HepG2 (cell line): ENCODE results near the gene MCM6. TPM values are rescaled to one million over a fixed set of nuclear protein-coding genes. Genes with fewer than 3 reads are reported as not detected.
A peak's percentile ranks its signal among the peaks of the same experiment; 100 is the strongest.

ENCODE experiments used
- ATAC-seq: fragments of 200-7000 bp; cut with Tn5 transposase; 3 replicates; pipeline ENCODE4 v1.9.1; 2020; ENCODE audit warnings: mild to moderate bottlenecking, moderate library complexity
- BruUV-seq: library from RNA; stranded (reverse); fragments of 400-500 nt; replicated peaks from 2 replicates; lab custom pipeline; 2021; lab: Mats Ljungman, UMichigan
- CTCF ChIA-PET: fragments of 300-600 bp; formaldehyde crosslinking; extraction: SDS; loops from one replicate; lab custom pipeline; 2021; ENCODE audit warnings: low total read pairs, inconsistent platforms, low intra/inter-chr PET ratio; lab: Yijun Ruan, JAX
- POLR2A ChIA-PET: fragments of 350-600 bp; sonication (Branson Sonifier 250); formaldehyde crosslinking; loops from one replicate; lab custom pipeline; 2020; ENCODE audit warnings: antibody characterized with exemption, inconsistent platforms; lab: Yijun Ruan, JAX
- DNase-seq: peaks from one replicate; pipeline ENCODE4 v3.0.0-alpha.2; 2015; ENCODE audit warnings: low spot score
- FAIRE-seq: peaks from 3 replicates; lab custom pipeline; 2011; peaks lifted over from hg19 to GRCh38; lab: Jason Lieb, UNC
- H2AFZ ChIP-seq: one replicate; pipeline ENCODE4 v1.6.1; 2011; ENCODE audit warnings: low read length, inconsistent platforms
- H3K27ac ChIP-seq: fragments of 300-600 bp; 3 replicates; pipeline ENCODE4 v1.8.0; 2011; ENCODE audit warnings: mixed run types, mild to moderate bottlenecking, mixed read lengths, low read length, inconsistent platforms; ENCODE audit not compliant: insufficient read depth; ENCODE audit errors: extremely low read length
- H3K27me3 ChIP-seq, 2 experiments: fragments of 200-600 bp in 1 of 2; 2 replicates in 1 of 2; 3 replicates in 1 of 2; pipeline versions ENCODE4 v1.6.0 to v1.8.0; 2011; ENCODE audit warnings: low read length in 2 of 2, mild to moderate bottlenecking in 2 of 2, moderate library complexity in 2 of 2, inconsistent platforms in 1 of 2; ENCODE audit not compliant: insufficient read depth in 2 of 2, control insufficient read depth in 1 of 2
- H3K36me3 ChIP-seq, 2 experiments: fragments of 200-600 bp in 1 of 2; replicated peaks in 1 of 2; 2 replicates in 1 of 2; 3 replicates in 1 of 2; pipeline versions ENCODE4 v1.5.1 to v1.8.0; 2011; ENCODE audit warnings: low read length in 2 of 2, inconsistent platforms in 1 of 2; ENCODE audit not compliant: insufficient read depth in 2 of 2, control insufficient read depth in 1 of 2
- H3K4me1 ChIP-seq: 2 replicates; pipeline ENCODE4 v1.5.1; 2012; ENCODE audit warnings: low read length, inconsistent platforms; ENCODE audit not compliant: insufficient read depth
- H3K4me2 ChIP-seq: 2 replicates; pipeline ENCODE4 v1.6.0; 2011; ENCODE audit warnings: low read depth, low read length, inconsistent platforms
- H3K4me3 ChIP-seq, 3 experiments: fragments of 200-600 bp in 1 of 3; sonication (generic), shearing (Covaris generic) in 1 of 3; replicated peaks in 1 of 3; 2 replicates each; pipeline ENCODE4 v1.5.1; 2011 to 2016; ENCODE audit warnings: low read length in 3 of 3, inconsistent platforms in 2 of 3, low read depth in 2 of 3, mild to moderate bottlenecking in 2 of 3, control low read depth in 1 of 3, mixed read lengths in 1 of 3; ENCODE audit not compliant: insufficient read depth in 1 of 3
- H3K79me2 ChIP-seq: one replicate; pipeline ENCODE4 v1.6.1; 2011; ENCODE audit warnings: low read length, inconsistent platforms; ENCODE audit not compliant: insufficient read depth
- H3K9ac ChIP-seq: 2 replicates; pipeline ENCODE4 v1.6.0; 2011; ENCODE audit warnings: mild to moderate bottlenecking, low read depth, low read length, inconsistent platforms; ENCODE audit not compliant: insufficient read depth
- H3K9me3 ChIP-seq: 2 replicates; pipeline ENCODE4 v1.5.1; 2012; ENCODE audit warnings: mild to moderate bottlenecking, low read length
- H4K20me1 ChIP-seq: 2 replicates; pipeline ENCODE4 v1.6.0; 2011; ENCODE audit warnings: inconsistent platforms, mild to moderate bottlenecking, low read length, moderate library complexity; ENCODE audit not compliant: insufficient read depth
- ATF7 ChIP-seq, 2 experiments: fragments of 450-650 bp in 1 of 2; sonication (generic) in 1 of 2; formaldehyde crosslinking in 1 of 2; IDR thresholded peaks; 2 replicates each; pipeline versions ENCODE4 v1.4.0 to v1.6.1; 2016 to 2020; ENCODE audit warnings: antibody characterized with exemption in 1 of 2, mild to moderate bottlenecking in 1 of 2, missing genetic modification reagents in 1 of 2
- CREB1 ChIP-seq, 2 experiments: fragments of 450-650 bp in 1 of 2; IDR thresholded peaks; 2 replicates each; pipeline ENCODE4 v1.6.1; 2016 to 2017; ENCODE audit warnings: control low read depth in 1 of 2, mild to moderate bottlenecking in 1 of 2, missing compliant biosample characterization in 1 of 2, missing genetic modification characterization in 1 of 2
- PHF20 ChIP-seq: sonication (generic); formaldehyde crosslinking; IDR thresholded peaks from 2 replicates; pipeline ENCODE4 v1.5.0; 2020; ENCODE audit warnings: mild to moderate bottlenecking, missing genetic modification reagents
- THAP11 ChIP-seq: IDR thresholded peaks from 2 replicates; pipeline ENCODE4 v1.6.1; 2016; ENCODE audit warnings: missing biosample characterization, missing genetic modification reagents
- ZNF317 ChIP-seq: sonication (generic); formaldehyde crosslinking; IDR thresholded peaks from 2 replicates; pipeline ENCODE4 v1.5.0; 2020; ENCODE audit warnings: mild to moderate bottlenecking, missing genetic modification reagents
- ZNF431 ChIP-seq: sonication (generic); formaldehyde crosslinking; IDR thresholded peaks from 2 replicates; pipeline ENCODE4 v1.9.0; 2022; ENCODE audit warnings: missing genetic modification reagents, low read depth, mild to moderate bottlenecking, borderline replicate concordance
- ZNF766 ChIP-seq: sonication (generic); formaldehyde crosslinking; IDR thresholded peaks from 2 replicates; pipeline ENCODE4 v1.5.0; 2020; ENCODE audit warnings: missing genetic modification reagents, borderline replicate concordance
- WGBS: methylation state at CpG from one replicate; pipeline ENCODE4 v1.1.6; 2017; ENCODE audit warnings: low lambda C conversion rate; 5-methylcytosine and 5-hydroxymethylcytosine counted together
- in situ Hi-C: cut with HindIII; loops from 2 replicates; pipeline ENCODE4 v1.10.0; 2017; ENCODE audit warnings: low pct_unique_long_range_greater_than_20kb; ENCODE audit not compliant: extremely low pct_ligation_motif_present
- intact Hi-C: fragments of 100-400 bp; cut with micrococcal nuclease; formaldehyde crosslinking; loops from one replicate; pipeline ENCODE4 v1.10.0; 2022; ENCODE audit not compliant: unreplicated experiment
- polyA plus RNA-seq, 8 experiments: library from polyadenylated mRNA; depleted of rRNA in 3 of 8; stranded (reverse) in 7 of 8; unstranded in 1 of 8; fragments of >200 nt; fragmentation: Illumina TruSeq in 4 of 8; extraction: Trizol in 4 of 8; gene quantifications; 2 replicates each; pipeline versions ENCODE4 v1.2.1 to v1.2.3, GENCODE V29; 2011 to 2016; ENCODE audit warnings: low read depth in 4 of 8, missing spikeins in 1 of 8, mixed read lengths in 1 of 8; ENCODE audit not compliant: insufficient read depth in 1 of 8
- total RNA-seq, 5 experiments: library from RNA; depleted of rRNA; stranded (reverse); fragments of >200 nt; fragmentation: Illumina TruSeq; extraction: Trizol; gene quantifications; 2 replicates each; pipeline ENCODE4 v1.2.3, GENCODE V29; 2016; ENCODE audit warnings: low read depth in 1 of 5
- TF ChIP-seq, protein P1 (sequence below): sonication (generic); formaldehyde crosslinking; IDR thresholded peaks from 2 replicates; pipeline ENCODE4 v1.5.0; 2020; ENCODE audit warnings: mild to moderate bottlenecking, missing genetic modification reagents

MCM6 gene
- total and polyA plus RNA-seq, 2 of the 13 experiments (the other 11 are each of a cell fraction or from before 2014, with no cell fraction given), result 9.7 to 18.7 TPM

DNA sequence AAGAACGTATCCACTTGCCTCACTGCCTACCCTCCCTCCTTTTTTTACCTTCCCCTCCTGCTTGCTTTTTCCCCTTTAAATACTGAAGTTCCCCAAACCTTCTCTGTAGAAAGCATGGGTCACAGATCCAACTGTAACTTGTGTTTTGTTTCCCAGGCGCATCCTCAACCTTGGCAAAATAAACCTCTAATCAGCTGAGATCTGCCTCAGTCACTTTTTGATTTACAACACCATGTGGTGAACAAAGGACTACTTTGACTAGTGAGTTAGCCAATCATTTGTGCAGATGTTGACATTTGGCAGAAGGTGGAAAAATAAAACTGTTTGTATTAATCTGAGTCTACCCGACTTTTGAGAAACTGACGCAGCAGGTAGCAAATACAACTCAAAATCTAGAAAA, 23.3 kb upstream of the MCM6 start:
- FAIRE-seq (peak; percentile 50), DNase-seq (peak; percentile 33)
- H3K27me3 ChIP-seq, result no peaks in the 10 kb centered on the region
- no peak overlapping the region for H3K27ac ChIP-seq
- H3K4me1 ChIP-seq, result peaks cover 7% of the 10 kb centered on the region; the same call in 1 of the 2 replicates
- H2AFZ ChIP-seq, result no peak overlapping the region
- H3K4me2 ChIP-seq, result no peak overlapping the region
- intact Hi-C loops, result no loop called here
- ChIA-PET POLR2A (no interaction called here), CTCF (no interaction called here)
- in situ Hi-C loops, result no loop called here
- H3K9ac ChIP-seq, result no peak overlapping the region
- H3K4me3 ChIP-seq, result no peak overlapping the region
- no peaks in the 10 kb centered on the region for H3K79me2 ChIP-seq
- WGBS, result 80% methylated on average over 4 of the region's 4 CpGs
- 0 out of 5 replicates have a peak, but pooled peaks cover 0 to 3% of the 10 kb centered on the region in 2 experiments for H3K36me3 ChIP-seq
- BruUV-seq, result no TSS peak
- no peaks in the 10 kb centered on the region for H3K9me3 ChIP-seq
- no peaks in the 10 kb centered on the region for H4K20me1 ChIP-seq
- TF ChIP-seq ZNF766 (CRISPR knock-in tag), result 0 out of 2 replicates have a peak, but pooled peaks have one; percentile 71
- no peak for TF ChIP-seq ZNF431 (CRISPR knock-in tag)
- TF ChIP-seq, all 625 proteins: peak for 1
- ATAC-seq, result no peak

DNA sequence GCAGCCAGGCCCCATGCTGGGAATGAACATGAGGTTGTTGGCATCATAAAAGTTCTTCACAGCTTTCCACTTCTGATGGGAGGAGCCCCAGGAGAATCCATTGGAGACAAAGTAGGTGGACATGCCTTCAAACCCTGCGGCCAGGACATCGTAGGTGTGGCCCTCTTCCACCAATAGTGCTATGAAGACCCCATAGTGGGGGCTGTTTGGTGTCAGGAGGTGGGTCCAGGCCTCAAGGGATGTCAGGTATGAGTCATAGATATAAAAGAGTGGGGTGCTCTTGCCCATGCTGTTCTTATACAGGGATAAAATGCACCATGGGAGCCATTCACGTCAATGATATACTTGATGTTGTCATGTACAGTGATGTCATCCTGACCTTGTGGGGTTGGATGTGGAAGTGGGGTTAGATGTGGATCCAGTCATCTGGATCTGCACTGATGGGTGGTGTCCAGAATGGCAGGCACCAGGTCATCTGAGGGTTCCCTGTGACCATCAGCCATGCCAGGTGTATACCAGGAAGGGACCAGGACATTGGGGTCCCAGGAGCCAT, 22.1 kb upstream of the MCM6 start:
- intact Hi-C loops, result no loop called here
- no TSS peak for BruUV-seq

More for the DNA sequence above, 22.1 kb upstream of the MCM6 start:
- Histone ChIP-seq H3K27me3 (no peaks in the 10 kb centered on the region), H3K9ac (no peak overlapping the region), H4K20me1 (no peaks in the 10 kb centered on the region), H3K9me3 (no peaks in the 10 kb centered on the region), H3K79me2 (no peaks in the 10 kb centered on the region), H3K36me3 (no peaks in the 10 kb centered on the region), H3K4me1 (peaks cover 7% of the 10 kb centered on the region; the same call in 1 of the 2 replicates), H3K27ac (no peak overlapping the region), H3K4me2 (no peak overlapping the region), H3K4me3 (no peak overlapping the region), H2AFZ (no peak overlapping the region)
- TF ChIP-seq CREB1 (IDR thresholded peaks at IDR 0.05) (peak; percentile 69), CREB1 (CRISPR knock-in tag; IDR thresholded peaks at IDR 0.05) (no peak), ZNF317 (CRISPR knock-in tag) (no peak), PHF20 (CRISPR knock-in tag) (no peak), ATF7 (IDR thresholded peaks at IDR 0.05) (peak; percentile 64), ATF7 (CRISPR knock-in tag; IDR thresholded peaks at IDR 0.05) (no peak), THAP11 (CRISPR knock-in tag) (no peak)
- TF ChIP-seq, protein P1, sequence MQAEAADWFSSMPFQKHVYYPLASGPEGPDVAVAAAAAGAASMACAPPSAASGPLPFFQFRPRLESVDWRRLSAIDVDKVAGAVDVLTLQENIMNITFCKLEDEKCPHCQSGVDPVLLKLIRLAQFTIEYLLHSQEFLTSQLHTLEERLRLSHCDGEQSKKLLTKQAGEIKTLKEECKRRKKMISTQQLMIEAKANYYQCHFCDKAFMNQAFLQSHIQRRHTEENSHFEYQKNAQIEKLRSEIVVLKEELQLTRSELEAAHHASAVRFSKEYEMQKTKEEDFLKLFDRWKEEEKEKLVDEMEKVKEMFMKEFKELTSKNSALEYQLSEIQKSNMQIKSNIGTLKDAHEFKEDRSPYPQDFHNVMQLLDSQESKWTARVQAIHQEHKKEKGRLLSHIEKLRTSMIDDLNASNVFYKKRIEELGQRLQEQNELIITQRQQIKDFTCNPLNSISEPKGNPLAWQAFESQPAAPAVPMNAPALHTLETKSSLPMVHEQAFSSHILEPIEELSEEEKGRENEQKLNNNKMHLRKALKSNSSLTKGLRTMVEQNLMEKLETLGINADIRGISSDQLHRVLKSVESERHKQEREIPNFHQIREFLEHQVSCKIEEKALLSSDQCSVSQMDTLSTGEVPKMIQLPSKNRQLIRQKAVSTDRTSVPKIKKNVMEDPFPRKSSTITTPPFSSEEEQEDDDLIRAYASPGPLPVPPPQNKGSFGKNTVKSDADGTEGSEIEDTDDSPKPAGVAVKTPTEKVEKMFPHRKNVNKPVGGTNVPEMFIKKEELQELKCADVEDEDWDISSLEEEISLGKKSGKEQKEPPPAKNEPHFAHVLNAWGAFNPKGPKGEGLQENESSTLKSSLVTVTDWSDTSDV (CRISPR knock-in tag), result no peak
- in situ Hi-C loops, result no loop called here
- ChIA-PET CTCF (no interaction called here), POLR2A (no interaction called here)
- DNase-seq, result no peak
- 97% methylated on average over 3 of the region's 3 CpGs for WGBS
- no peak for FAIRE-seq
- ATAC-seq, result peak; percentile 21
